A673 (cell line): ENCODE data around the gene MFF. TPM values are rescaled to one million over a fixed set of nuclear protein-coding genes. Genes with fewer than 3 reads are reported as not detected.

Experiments
- BruUV-seq: library from RNA; stranded (reverse); fragments of 400-500 nt; replicated peaks from 2 replicates; lab custom pipeline; 2021; lab: Mats Ljungman, UMichigan
- CTCF ChIA-PET: fragments of 300-600 bp; sonication (Branson Sonifier 250); formaldehyde crosslinking; loops from one replicate; lab custom pipeline; 2022; ENCODE audit warnings: antibody characterized with exemption; lab: Charles Lee
- POLR2A ChIA-PET: fragments of 300-600 bp; sonication (Branson Sonifier 250); formaldehyde crosslinking; loops from one replicate; lab custom pipeline; 2022; ENCODE audit warnings: antibody characterized with exemption; ENCODE audit not compliant: low non-redundant PET; lab: Charles Lee
- DNase-seq: peaks from one replicate; pipeline ENCODE4 v3.0.0-alpha.2; 2015; ENCODE audit warnings: low spot score
- H3K27ac ChIP-seq: fragments of 200-600 bp; sonication (generic); 2 replicates; pipeline ENCODE4 v1.5.1; 2016; ENCODE audit warnings: mixed run types, low read depth, mild to moderate bottlenecking, mixed read lengths, antibody characterized with exemption, low read length; ENCODE audit not compliant: poor library complexity, severe bottlenecking
- H3K27me3 ChIP-seq: fragments of 200-600 bp; sonication (generic); replicated peaks from 2 replicates; pipeline ENCODE4 v1.6.1; 2017; ENCODE audit warnings: mixed run types, low read depth, mild to moderate bottlenecking, mixed read lengths, antibody characterized with exemption, low read length; ENCODE audit not compliant: insufficient read depth, poor library complexity
- H3K36me3 ChIP-seq: fragments of 200-600 bp; sonication (generic); 2 replicates; pipeline ENCODE4 v1.6.1; 2016; ENCODE audit warnings: mixed run types, mild to moderate bottlenecking, mixed read lengths, antibody characterized with exemption, low read length; ENCODE audit not compliant: insufficient read depth, poor library complexity, severe bottlenecking
- H3K4me1 ChIP-seq: fragments of 200-600 bp; sonication (generic); 2 replicates; pipeline ENCODE4 v1.6.1; 2017; ENCODE audit warnings: mixed run types, mild to moderate bottlenecking, mixed read lengths, antibody characterized with exemption, low read length; ENCODE audit not compliant: insufficient read depth, poor library complexity, severe bottlenecking
- H3K4me3 ChIP-seq: fragments of 200-600 bp; sonication (generic); 2 replicates; pipeline ENCODE4 v1.5.1; 2016; ENCODE audit warnings: low read depth, mixed run types, mild to moderate bottlenecking, mixed read lengths, low read length; ENCODE audit not compliant: poor library complexity, severe bottlenecking
- H3K9me3 ChIP-seq: fragments of 200-600 bp; sonication (generic); 2 replicates; pipeline ENCODE4 v1.6.1; 2016; ENCODE audit warnings: mixed run types, low read depth, mild to moderate bottlenecking, mixed read lengths, antibody characterized with exemption, low read length; ENCODE audit not compliant: poor library complexity, severe bottlenecking
- CTCF ChIP-seq: fragments of 300-800, 200-600 bp; sonication (generic); conservative IDR thresholded peaks from 2 replicates; pipeline ENCODE4 v1.5.1; 2017; ENCODE audit warnings: low read depth, mild to moderate bottlenecking, antibody characterized with exemption, low read length, moderate library complexity, mixed read lengths
- EZH2 ChIP-seq: fragments of 200-600 bp; sonication (generic); IDR thresholded peaks from 2 replicates; pipeline ENCODE4 v1.6.1; 2017; ENCODE audit warnings: borderline replicate concordance, low read depth, mild to moderate bottlenecking, mixed read lengths, antibody characterized with exemption, low read length; ENCODE audit not compliant: poor library complexity, severe bottlenecking
- intact Hi-C: fragments of 100-400 bp; cut with micrococcal nuclease; formaldehyde crosslinking; loops from one replicate; pipeline ENCODE4 v1.10.0; 2022; ENCODE audit not compliant: unreplicated experiment
- total RNA-seq: library from RNA; stranded (reverse); gene quantifications from 2 replicates; pipeline ENCODE4 v1.2.3, GENCODE V29; 2021

Gene MFF
- total RNA-seq, 1 experiment from 2014 or later, result 113 TPM

DNA sequence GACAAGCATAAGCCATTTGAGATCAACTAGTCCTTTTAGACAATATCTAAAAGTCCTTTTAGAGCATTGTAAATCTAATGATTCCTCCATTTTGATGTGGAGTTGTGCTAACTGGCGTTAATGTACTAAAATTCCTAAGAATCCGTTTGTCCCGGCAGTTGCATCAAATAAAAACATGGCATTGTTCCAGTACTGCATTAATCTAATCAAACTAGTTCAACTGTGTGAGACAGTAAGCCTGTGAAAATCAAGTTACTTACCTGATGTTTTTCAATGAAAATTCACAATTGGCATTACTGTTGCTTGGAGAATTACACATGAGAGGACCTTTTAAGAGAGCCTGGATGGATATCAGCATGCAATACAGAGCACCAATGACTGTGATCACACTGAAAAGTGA is 40.8 kb downstream of the MFF start:
- no TSS peak for BruUV-seq
- Histone ChIP-seq H3K4me1 (peaks cover 45% of the 10 kb centered on the region), H3K4me3 (no peak overlapping the region), H3K9me3 (no peaks in the 10 kb centered on the region), H3K27me3 (no peaks in the 10 kb centered on the region), H3K27ac (no peak overlapping the region), H3K36me3 (no peaks in the 10 kb centered on the region)
- TF ChIP-seq EZH2 (no peak), CTCF (no peak)
- no peak for DNase-seq
- intact Hi-C loops, result no loop called here
- CTCF ChIA-PET, result no interaction called here
- POLR2A ChIA-PET, result no interaction called here

- Histone ChIP-seq H3K27me3 (no peaks in the 10 kb centered on the region), H3K4me1 (peaks cover 56% of the 10 kb centered on the region), H3K36me3 (no peaks in the 10 kb centered on the region), H3K27ac (no peak overlapping the region), H3K4me3 (no peak overlapping the region), H3K9me3 (no peaks in the 10 kb centered on the region)
- DNase-seq, result no peak
- CTCF ChIA-PET, result no interaction called here
- POLR2A ChIA-PET, result no interaction called here
- TF ChIP-seq CTCF (no peak), EZH2 (no peak)
- intact Hi-C loops, result no loop called here
- no TSS peak for BruUV-seq
Observed at GRCh38 chr2:227366769-227367426, 41.8 kb downstream of the MFF start.

- DNase-seq, result no peak
- CTCF ChIA-PET, result no interaction called here
- H3K9me3 ChIP-seq, result no peaks in the 10 kb centered on the region
- BruUV-seq, result no TSS peak
- H3K36me3 ChIP-seq, result no peaks in the 10 kb centered on the region
- H3K27me3 ChIP-seq, result no peaks in the 10 kb centered on the region
- TF ChIP-seq EZH2 (no peak), CTCF (no peak)
- intact Hi-C loops, result no loop called here
- POLR2A ChIA-PET, result no interaction called here
- H3K4me1 ChIP-seq, result peaks cover 59% of the 10 kb centered on the region
- no peak overlapping the region for H3K27ac ChIP-seq
- no peak overlapping the region for H3K4me3 ChIP-seq
Observed at GRCh38 chr2:227367427-227367795, 42.4 kb downstream of the MFF start.
